Measurements from ENCODE around the gene DGKI.

GRCh38 chr7:137695494-137695893, 151.3 kb downstream of the DGKI start:
- TF ChIP-seq CTCF (IDR thresholded peaks at IDR 0.05 in 8 of 11, conservative IDR thresholded peaks at IDR 0.05 in 3 of 11) (no peak), POLR2A (IDR thresholded peaks at IDR 0.05) (no peak)

All from spleen (tissue), 7 donors.